ENCODE results near the gene SOWAHA. TPM values are rescaled to one million over a fixed set of nuclear protein-coding genes. Genes with fewer than 3 reads are reported as not detected.

The SOWAHA gene
- polyA plus RNA-seq, 1 donor from 2014 or later = 23.4 TPM

DNA sequence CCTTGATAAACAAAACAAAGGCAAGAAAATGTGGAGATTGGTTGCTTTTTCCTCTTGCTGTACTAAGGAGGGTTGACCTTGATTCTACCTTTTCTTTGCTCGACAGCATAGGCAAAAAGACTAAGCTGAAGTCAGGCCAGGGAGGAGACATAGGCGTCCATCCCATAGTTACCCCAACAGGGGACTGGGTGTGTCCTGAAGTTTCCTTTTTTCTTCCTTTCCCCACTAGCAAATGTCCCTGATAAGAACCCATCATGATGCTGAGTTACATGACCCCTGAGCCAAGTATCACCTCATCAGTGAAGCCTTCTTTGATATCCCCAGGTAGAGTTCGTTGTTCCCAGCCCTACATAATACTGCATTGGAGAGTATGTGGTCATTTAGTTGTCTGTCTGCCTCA is 27.2 kb downstream of the SOWAHA start:
- Histone ChIP-seq H3K9me2 (ENCODE audit: insufficient read depth, low read length) (no peaks in the 10 kb centered on the region), H3K4me3 (ENCODE audit: low read length) (no peak overlapping the region), H3K9ac (ENCODE audit: low read length) (no peak overlapping the region), H3K79me2 (replicated peaks; ENCODE audit: insufficient read depth, low read length) (no peaks in the 10 kb centered on the region), H3K27ac (ENCODE audit: low read length) (no peak overlapping the region), H2AFZ (ENCODE audit: low read depth, low read length) (no peak overlapping the region), H3K4me2 (ENCODE audit: low read length) (no peak overlapping the region), H4K20me1 (ENCODE audit: insufficient read depth) (no peaks in the 10 kb centered on the region), H3F3A (ENCODE audit: insufficient read depth, low read length, poor library complexity, severe bottlenecking) (no peaks in the 10 kb centered on the region), H3K9me3 (ENCODE audit: low read length) (no peaks in the 10 kb centered on the region), H3K36me3 (ENCODE audit: insufficient read depth, low read length) (no peaks in the 10 kb centered on the region), H3K27me3 (ENCODE audit: insufficient read depth, low read depth, low read length) (no peaks in the 10 kb centered on the region)
- TF ChIP-seq EP300 (conservative IDR thresholded peaks at IDR 0.05; ENCODE audit: poor library complexity, severe bottlenecking) (no peak), RAD21 (conservative IDR thresholded peaks at IDR 0.05) (no peak), POLR2AphosphoS5 (IDR thresholded peaks at IDR 0.05) (no peak), SMC3 (conservative IDR thresholded peaks at IDR 0.05; ENCODE audit: poor library complexity) (no peak)
- TF ChIP-seq, protein P1, sequence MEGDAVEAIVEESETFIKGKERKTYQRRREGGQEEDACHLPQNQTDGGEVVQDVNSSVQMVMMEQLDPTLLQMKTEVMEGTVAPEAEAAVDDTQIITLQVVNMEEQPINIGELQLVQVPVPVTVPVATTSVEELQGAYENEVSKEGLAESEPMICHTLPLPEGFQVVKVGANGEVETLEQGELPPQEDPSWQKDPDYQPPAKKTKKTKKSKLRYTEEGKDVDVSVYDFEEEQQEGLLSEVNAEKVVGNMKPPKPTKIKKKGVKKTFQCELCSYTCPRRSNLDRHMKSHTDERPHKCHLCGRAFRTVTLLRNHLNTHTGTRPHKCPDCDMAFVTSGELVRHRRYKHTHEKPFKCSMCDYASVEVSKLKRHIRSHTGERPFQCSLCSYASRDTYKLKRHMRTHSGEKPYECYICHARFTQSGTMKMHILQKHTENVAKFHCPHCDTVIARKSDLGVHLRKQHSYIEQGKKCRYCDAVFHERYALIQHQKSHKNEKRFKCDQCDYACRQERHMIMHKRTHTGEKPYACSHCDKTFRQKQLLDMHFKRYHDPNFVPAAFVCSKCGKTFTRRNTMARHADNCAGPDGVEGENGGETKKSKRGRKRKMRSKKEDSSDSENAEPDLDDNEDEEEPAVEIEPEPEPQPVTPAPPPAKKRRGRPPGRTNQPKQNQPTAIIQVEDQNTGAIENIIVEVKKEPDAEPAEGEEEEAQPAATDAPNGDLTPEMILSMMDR (IDR thresholded peaks at IDR 0.05; ENCODE audit: poor library complexity, severe bottlenecking) = no peak

DNA sequence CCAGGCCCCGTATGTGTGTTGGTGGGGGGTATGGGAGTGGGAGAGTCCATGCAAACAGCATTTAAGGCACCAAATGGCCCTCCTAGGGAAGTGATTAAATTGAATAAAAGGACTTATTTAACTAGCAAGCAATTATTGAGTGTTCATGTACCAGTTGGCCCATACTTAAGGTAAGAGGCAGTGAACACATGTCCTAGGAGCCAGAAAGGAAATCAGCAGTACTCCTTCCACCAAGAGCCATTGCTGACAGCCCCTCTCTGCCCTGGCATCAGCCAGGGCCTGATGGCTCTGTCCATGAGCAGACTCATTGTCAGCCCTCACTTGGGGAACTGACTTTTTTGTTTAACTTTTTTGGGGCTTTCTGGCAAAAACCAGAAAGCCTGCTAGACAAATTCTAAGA is 27.8 kb downstream of the SOWAHA start:
- Histone ChIP-seq H3K36me3 (ENCODE audit: insufficient read depth, low read length) (no peaks in the 10 kb centered on the region), H3K27ac (ENCODE audit: low read length) (no peak overlapping the region), H3K9me2 (ENCODE audit: insufficient read depth, low read length) (no peaks in the 10 kb centered on the region), H3K27me3 (ENCODE audit: insufficient read depth, low read depth, low read length) (no peaks in the 10 kb centered on the region), H3K9me3 (ENCODE audit: low read length) (no peaks in the 10 kb centered on the region), H3K4me3 (ENCODE audit: low read length) (no peak overlapping the region), H3K4me2 (ENCODE audit: low read length) (no peak overlapping the region), H4K20me1 (ENCODE audit: insufficient read depth) (no peaks in the 10 kb centered on the region), H3K9ac (ENCODE audit: low read length) (no peak overlapping the region), H3K79me2 (replicated peaks; ENCODE audit: insufficient read depth, low read length) (no peaks in the 10 kb centered on the region), H3F3A (ENCODE audit: insufficient read depth, low read length, poor library complexity, severe bottlenecking) (no peaks in the 10 kb centered on the region), H2AFZ (ENCODE audit: low read depth, low read length) (no peak overlapping the region)
- TF ChIP-seq EZH2 (IDR thresholded peaks at IDR 0.05; ENCODE audit: borderline replicate concordance, insufficient read depth, low read length, poor library complexity, severe bottlenecking) (no peak), EP300 (conservative IDR thresholded peaks at IDR 0.05; ENCODE audit: poor library complexity, severe bottlenecking) (no peak), RAD21 (conservative IDR thresholded peaks at IDR 0.05) (no peak), MXI1 (conservative IDR thresholded peaks at IDR 0.05; ENCODE audit: poor library complexity, severe bottlenecking) (no peak), TAF1 (IDR thresholded peaks at IDR 0.05; ENCODE audit: low read depth) (no peak), POLR2AphosphoS5 (IDR thresholded peaks at IDR 0.05) (no peak), SMC3 (conservative IDR thresholded peaks at IDR 0.05; ENCODE audit: poor library complexity) (no peak)
- TF ChIP-seq, protein P2, sequence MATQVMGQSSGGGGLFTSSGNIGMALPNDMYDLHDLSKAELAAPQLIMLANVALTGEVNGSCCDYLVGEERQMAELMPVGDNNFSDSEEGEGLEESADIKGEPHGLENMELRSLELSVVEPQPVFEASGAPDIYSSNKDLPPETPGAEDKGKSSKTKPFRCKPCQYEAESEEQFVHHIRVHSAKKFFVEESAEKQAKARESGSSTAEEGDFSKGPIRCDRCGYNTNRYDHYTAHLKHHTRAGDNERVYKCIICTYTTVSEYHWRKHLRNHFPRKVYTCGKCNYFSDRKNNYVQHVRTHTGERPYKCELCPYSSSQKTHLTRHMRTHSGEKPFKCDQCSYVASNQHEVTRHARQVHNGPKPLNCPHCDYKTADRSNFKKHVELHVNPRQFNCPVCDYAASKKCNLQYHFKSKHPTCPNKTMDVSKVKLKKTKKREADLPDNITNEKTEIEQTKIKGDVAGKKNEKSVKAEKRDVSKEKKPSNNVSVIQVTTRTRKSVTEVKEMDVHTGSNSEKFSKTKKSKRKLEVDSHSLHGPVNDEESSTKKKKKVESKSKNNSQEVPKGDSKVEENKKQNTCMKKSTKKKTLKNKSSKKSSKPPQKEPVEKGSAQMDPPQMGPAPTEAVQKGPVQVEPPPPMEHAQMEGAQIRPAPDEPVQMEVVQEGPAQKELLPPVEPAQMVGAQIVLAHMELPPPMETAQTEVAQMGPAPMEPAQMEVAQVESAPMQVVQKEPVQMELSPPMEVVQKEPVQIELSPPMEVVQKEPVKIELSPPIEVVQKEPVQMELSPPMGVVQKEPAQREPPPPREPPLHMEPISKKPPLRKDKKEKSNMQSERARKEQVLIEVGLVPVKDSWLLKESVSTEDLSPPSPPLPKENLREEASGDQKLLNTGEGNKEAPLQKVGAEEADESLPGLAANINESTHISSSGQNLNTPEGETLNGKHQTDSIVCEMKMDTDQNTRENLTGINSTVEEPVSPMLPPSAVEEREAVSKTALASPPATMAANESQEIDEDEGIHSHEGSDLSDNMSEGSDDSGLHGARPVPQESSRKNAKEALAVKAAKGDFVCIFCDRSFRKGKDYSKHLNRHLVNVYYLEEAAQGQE (IDR thresholded peaks at IDR 0.05; ENCODE audit: borderline replicate concordance) = no peak
- TF ChIP-seq, protein P1 (IDR thresholded peaks at IDR 0.05; ENCODE audit: poor library complexity, severe bottlenecking) = no peak

Measured in neural cell (in vitro differentiated cells).